ENCODE data around the gene FTO. TPM values are rescaled to one million over a fixed set of nuclear protein-coding genes. Genes with fewer than 3 reads are reported as not detected.

Gene FTO
- total and polyA plus RNA-seq, 2 of the 13 experiments (the other 11 are each of a cell fraction or from before 2014, with no cell fraction given), result 41.6 to 55.8 TPM

- TF ChIP-seq NFIB (CRISPR knock-in tag; IDR thresholded peaks at IDR 0.05; ENCODE audit: borderline replicate concordance) (no peak), PHF21A (CRISPR knock-in tag; IDR thresholded peaks at IDR 0.05) (no peak), LRRFIP1 (CRISPR knock-in tag; conservative IDR thresholded peaks at IDR 0.05) (no peak), AHDC1 (CRISPR knock-in tag; IDR thresholded peaks at IDR 0.05; ENCODE audit: borderline replicate concordance) (no peak), FOXJ3 (CRISPR knock-in tag; IDR thresholded peaks at IDR 0.05; ENCODE audit: borderline replicate concordance) (no peak), ZNF224 (CRISPR knock-in tag; IDR thresholded peaks at IDR 0.05) (no peak)
Measured at GRCh38 chr16:54143934-54144571, 440.1 kb downstream of the FTO start (continued).
